Neuron (in vitro differentiated cells): ENCODE results near the gene DOK4.

ENCODE experiments used
- H2AFZ ChIP-seq: one replicate; pipeline ENCODE4 v1.6.1; 2013; ENCODE audit warnings: low read depth, mild to moderate bottlenecking, inconsistent platforms, low read length, moderate library complexity
- H3K27me3 ChIP-seq: one replicate; pipeline ENCODE4 v1.6.1; 2013; ENCODE audit warnings: low read length; ENCODE audit not compliant: insufficient read depth
- H3K36me3 ChIP-seq: one replicate; pipeline ENCODE4 v1.6.1; 2013; ENCODE audit warnings: low read length; ENCODE audit not compliant: insufficient read depth
- H3K4me1 ChIP-seq: one replicate; pipeline ENCODE4 v1.6.1; 2013; ENCODE audit warnings: low read length; ENCODE audit not compliant: insufficient read depth
- H3K4me3 ChIP-seq: 2 replicates; pipeline ENCODE4 v1.5.1; 2013; ENCODE audit warnings: mild to moderate bottlenecking, low read length, moderate library complexity
- H3K9me3 ChIP-seq: one replicate; pipeline ENCODE4 v1.6.1; 2013; ENCODE audit warnings: low read length

DOK4 gene

GRCh38 chr16:57483725-57484514, 2.4 kb downstream of the DOK4 start:
- Histone ChIP-seq H3K27me3 (peaks cover 19% of the 10 kb centered on the region), H3K9me3 (no peaks in the 10 kb centered on the region), H3K4me1 (peaks cover 23% of the 10 kb centered on the region), H2AFZ (no peak overlapping the region), H3K4me3 (no peak overlapping the region), H3K36me3 (no peaks in the 10 kb centered on the region)

- no peak overlapping the region for H3K4me3 ChIP-seq
- peaks cover 19% of the 10 kb centered on the region for H3K27me3 ChIP-seq
- H3K36me3 ChIP-seq, result no peaks in the 10 kb centered on the region
- no peaks in the 10 kb centered on the region for H3K9me3 ChIP-seq
- H2AFZ ChIP-seq, result no peak overlapping the region
- peaks cover 30% of the 10 kb centered on the region for H3K4me1 ChIP-seq
Observed at GRCh38 chr16:57482845-57483545, 3.3 kb downstream of the DOK4 start.

GRCh38 chr16:57481421-57481820, 4.9 kb downstream of the DOK4 start:
- Histone ChIP-seq H2AFZ (no peak overlapping the region), H3K27me3 (peaks cover 19% of the 10 kb centered on the region), H3K9me3 (no peaks in the 10 kb centered on the region), H3K4me1 (peaks cover 40% of the 10 kb centered on the region), H3K36me3 (no peaks in the 10 kb centered on the region), H3K4me3 (no peak overlapping the region)

- Histone ChIP-seq H3K4me1 (peaks cover 38% of the 10 kb centered on the region), H3K27me3 (peaks cover 17% of the 10 kb centered on the region), H2AFZ (no peak overlapping the region), H3K4me3 (no peak overlapping the region), H3K36me3 (no peaks in the 10 kb centered on the region), H3K9me3 (no peaks in the 10 kb centered on the region)
Observed at GRCh38 chr16:57480754-57481230, 5.5 kb downstream of the DOK4 start.

GRCh38 chr16:57479976-57480753, 6.1 kb downstream of the DOK4 start:
- no peaks in the 10 kb centered on the region for H3K36me3 ChIP-seq
- no peaks in the 10 kb centered on the region for H3K9me3 ChIP-seq
- peak overlapping the region; percentile 37 for H2AFZ ChIP-seq
- peaks cover 36% of the 10 kb centered on the region for H3K4me1 ChIP-seq
- H3K4me3 ChIP-seq, result peak overlapping the region; percentile 42
- H3K27me3 ChIP-seq, result peaks cover 11% of the 10 kb centered on the region

- H3K27me3 ChIP-seq, result peaks cover 4% of the 10 kb centered on the region
- H3K4me1 ChIP-seq, result peaks cover 36% of the 10 kb centered on the region
- H3K4me3 ChIP-seq, result peak overlapping the region; percentile 42
- no peaks in the 10 kb centered on the region for H3K9me3 ChIP-seq
- peak overlapping the region; percentile 37 for H2AFZ ChIP-seq
- no peaks in the 10 kb centered on the region for H3K36me3 ChIP-seq
Observed at GRCh38 chr16:57479205-57479975, 6.9 kb downstream of the DOK4 start.

GRCh38 chr16:57478396-57479204, 7.7 kb downstream of the DOK4 start:
- Histone ChIP-seq H2AFZ (no peak overlapping the region), H3K36me3 (peaks cover 2% of the 10 kb centered on the region), H3K27me3 (peaks cover 4% of the 10 kb centered on the region), H3K4me1 (peaks cover 36% of the 10 kb centered on the region), H3K4me3 (peak overlapping the region; percentile 42), H3K9me3 (no peaks in the 10 kb centered on the region)

- H3K36me3 ChIP-seq, result peaks cover 2% of the 10 kb centered on the region
- H3K4me3 ChIP-seq, result no peak overlapping the region
- no peaks in the 10 kb centered on the region for H3K9me3 ChIP-seq
- H3K4me1 ChIP-seq, result peaks cover 36% of the 10 kb centered on the region
- H3K27me3 ChIP-seq, result peaks cover 4% of the 10 kb centered on the region
- H2AFZ ChIP-seq, result no peak overlapping the region
Observed at GRCh38 chr16:57477531-57478202, 8.6 kb downstream of the DOK4 start.

GRCh38 chr16:57476546-57477410, 9.5 kb downstream of the DOK4 start:
- H3K9me3 ChIP-seq, result no peaks in the 10 kb centered on the region
- peaks cover 9% of the 10 kb centered on the region for H3K36me3 ChIP-seq
- no peak overlapping the region for H3K4me3 ChIP-seq
- H3K4me1 ChIP-seq, result peaks cover 36% of the 10 kb centered on the region
- no peak overlapping the region for H2AFZ ChIP-seq
- H3K27me3 ChIP-seq, result peaks cover 4% of the 10 kb centered on the region

- Histone ChIP-seq H3K9me3 (no peaks in the 10 kb centered on the region), H3K36me3 (peaks cover 17% of the 10 kb centered on the region), H3K27me3 (peaks cover 4% of the 10 kb centered on the region), H3K4me3 (no peak overlapping the region), H3K4me1 (peaks cover 36% of the 10 kb centered on the region), H2AFZ (no peak overlapping the region)
Observed at GRCh38 chr16:57475711-57476339, 10.5 kb downstream of the DOK4 start.
